B cell (primary cell): Measurements from ENCODE around the gene MYL10. TPM values are rescaled to one million over a fixed set of nuclear protein-coding genes. Genes with fewer than 3 reads are reported as not detected.

Experiments
- ATAC-seq: fragments of 200-7000 bp; cut with Tn5 transposase; one replicate; pipeline ENCODE4 v1.10.0; 2021; ENCODE audit warnings: low read depth, mild to moderate bottlenecking, moderate number of reproducible peaks, moderate library complexity
- CTCF ChIA-PET: fragments of 350-600 bp; sonication (Branson Sonifier 250); formaldehyde crosslinking; loops from one replicate; lab custom pipeline; 2021; ENCODE audit warnings: antibody characterized with exemption, inconsistent platforms; lab: Charles Lee
- POLR2A ChIA-PET: fragments of 350-600 bp; sonication (Branson Sonifier 250); formaldehyde crosslinking; loops from one replicate; lab custom pipeline; 2021; ENCODE audit warnings: antibody characterized with exemption; lab: Charles Lee
- DNase-seq: peaks from one replicate; pipeline ENCODE4 v3.0.0; 2013
- H2AFZ ChIP-seq: 2 replicates; pipeline ENCODE4 v1.6.1; 2012; ENCODE audit warnings: mild to moderate bottlenecking, low read depth, low read length; ENCODE audit not compliant: insufficient read depth, poor library complexity, severe bottlenecking
- H3K27ac ChIP-seq, 2 donors: 1 replicate in 1 of 2; 2 replicates in 1 of 2; pipeline ENCODE4 v1.5.1; 2012 to 2013; ENCODE audit warnings: low read length in 2 of 2, mild to moderate bottlenecking in 2 of 2, moderate library complexity in 1 of 2
- H3K27me3 ChIP-seq, 4 experiments: fragments of 200-600 bp in 1 of 4; sonication (generic) in 1 of 4; replicated peaks in 1 of 4; 1 replicate in 2 of 4; 2 replicates in 2 of 4; pipeline versions ENCODE4 v1.6.1 to v1.7.0; 2013 to 2016; ENCODE audit warnings: low read length in 3 of 4, mild to moderate bottlenecking in 2 of 4, mixed read lengths in 1 of 4, moderate library complexity in 1 of 4; ENCODE audit not compliant: insufficient read depth in 4 of 4, control insufficient read depth in 3 of 4; ENCODE audit errors: control extremely low read depth in 1 of 4
- H3K36me3 ChIP-seq, 2 experiments: replicated peaks in 1 of 2; 1 replicate in 1 of 2; 2 replicates in 1 of 2; pipeline versions ENCODE4 v1.6.1 to v1.7.1; 2013; ENCODE audit warnings: low read length in 1 of 2; ENCODE audit not compliant: insufficient read depth in 2 of 2, control insufficient read depth in 1 of 2; ENCODE audit errors: control extremely low read depth in 1 of 2, extremely low read depth in 1 of 2
- H3K4me1 ChIP-seq, 2 donors: fragments of 200-600 bp in 1 of 2; sonication (generic) in 1 of 2; 1 replicate in 1 of 2; 2 replicates in 1 of 2; pipeline versions ENCODE4 v1.5.1 to v1.6.1; 2013 to 2017; ENCODE audit warnings: low read length in 2 of 2; ENCODE audit not compliant: control insufficient read depth in 2 of 2, insufficient read depth in 2 of 2
- H3K4me2 ChIP-seq: replicated peaks from 2 replicates; pipeline ENCODE3; 2012; ENCODE audit warnings: mild to moderate bottlenecking, low read depth, low read length; ENCODE audit not compliant: poor library complexity, severe bottlenecking
- H3K4me3 ChIP-seq, 5 experiments: fragments of 200-600 bp in 1 of 5; sonication (generic) in 1 of 5; 1 replicate in 3 of 5; 2 replicates in 2 of 5; pipeline versions ENCODE4 v1.5.1 to v1.7.0; 2011 to 2016; ENCODE audit warnings: low read length in 4 of 5, mild to moderate bottlenecking in 4 of 5, low read depth in 2 of 5, control low read depth in 1 of 5, moderate library complexity in 1 of 5; ENCODE audit not compliant: insufficient read depth in 1 of 5; ENCODE audit errors: control extremely low read depth in 1 of 5, extremely low read depth in 1 of 5
- H3K79me2 ChIP-seq: fragments of 200-600 bp; sonication (generic); one replicate; pipeline ENCODE4 v1.6.0; 2016; ENCODE audit warnings: low read length; ENCODE audit not compliant: control insufficient read depth, insufficient read depth
- H3K9ac ChIP-seq: fragments of 200-600 bp; sonication (generic); 2 replicates; pipeline ENCODE4 v1.6.1; 2017; ENCODE audit warnings: mild to moderate bottlenecking, low read length, moderate library complexity
- H3K9me3 ChIP-seq, 3 donors: one replicate each; pipeline versions ENCODE4 v1.6.1 to v1.7.1; 2013; ENCODE audit warnings: low read length in 2 of 3; ENCODE audit not compliant: control insufficient read depth in 2 of 3, insufficient read depth in 1 of 3; ENCODE audit errors: control extremely low read depth in 1 of 3
- H4K20me1 ChIP-seq: 2 replicates; pipeline ENCODE4 v1.6.0; 2012; ENCODE audit warnings: mild to moderate bottlenecking, low read length; ENCODE audit not compliant: insufficient read depth, control insufficient read depth, poor library complexity, severe bottlenecking
- H3K27ac Mint-ChIP-seq: one replicate; pipeline ENCODE4 v1.8.0; 2021; ENCODE audit warnings: mixed read lengths
- H3K27me3 Mint-ChIP-seq: one replicate; pipeline ENCODE4 v1.8.0; 2021; ENCODE audit warnings: mixed read lengths
- H3K4me1 Mint-ChIP-seq: one replicate; pipeline ENCODE4 v1.8.0; 2021; ENCODE audit warnings: mixed read lengths
- H3K4me3 Mint-ChIP-seq: one replicate; pipeline ENCODE4 v1.8.0; 2021; ENCODE audit warnings: mixed read lengths
- H3K9me3 Mint-ChIP-seq: one replicate; pipeline ENCODE4 v1.8.0; 2022; ENCODE audit warnings: mixed read lengths; ENCODE audit not compliant: insufficient read depth
- CTCF ChIP-seq: fragments of 200-600 bp; IDR thresholded peaks from one replicate; pipeline ENCODE4 v1.8.0; 2022; ENCODE audit warnings: antibody characterized with exemption, mild to moderate bottlenecking
- EZH2 ChIP-seq: IDR thresholded peaks from 2 replicates; pipeline ENCODE4 v1.6.1; 2012; ENCODE audit warnings: borderline replicate concordance, low read depth, mild to moderate bottlenecking, moderate library complexity, low read length; ENCODE audit not compliant: insufficient read depth, poor library complexity, severe bottlenecking
- WGBS: methylation state at CpG from one replicate; pipeline ENCODE4 v1.1.5; 2013; ENCODE audit warnings: missing lambda C conversion rate; ENCODE audit not compliant: insufficient coverage; 5-methylcytosine and 5-hydroxymethylcytosine counted together
- intact Hi-C: fragments of 100-400 bp; cut with micrococcal nuclease; formaldehyde crosslinking; loops from one replicate; pipeline ENCODE4 v1.10.0; 2022
- polyA plus RNA-seq: library from polyadenylated mRNA; depleted of rRNA; stranded (reverse); fragments of >200 nt; gene quantifications from 2 replicates; pipeline ENCODE4 v1.2.3, GENCODE V29; 2012
- total RNA-seq, 2 donors: library from RNA; stranded (reverse); fragments of 120-200 nt in 1 of 2; gene quantifications; 1 replicate in 1 of 2; 2 replicates in 1 of 2; pipeline versions ENCODE4 v1.2.3 to v1.2.4, GENCODE V29; 2013 to 2022

MYL10 gene
- total and polyA plus RNA-seq, 2 donors (not counting 1 experiment from before 2014, with no cell fraction given), result not detected

DNA sequence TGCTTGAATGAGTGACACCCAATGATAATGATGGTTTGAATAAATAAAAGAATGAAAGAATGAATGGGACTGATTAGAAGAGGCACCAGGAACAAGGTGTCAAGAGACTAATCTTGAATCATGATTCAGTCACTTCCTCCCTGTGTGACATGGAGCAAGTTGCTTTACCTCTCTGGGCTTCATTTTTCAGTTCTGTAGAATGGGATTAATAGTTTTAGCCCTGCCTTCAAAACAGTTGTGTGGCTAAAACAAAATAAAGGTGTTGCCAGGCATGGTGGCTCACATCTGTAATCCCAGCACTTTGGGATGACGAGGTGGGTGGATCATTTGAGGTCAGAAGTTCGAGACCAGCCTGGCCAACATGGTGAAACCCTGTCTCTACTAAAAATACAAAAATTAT, 37.6 kb downstream of the MYL10 start:
- no peaks in the 10 kb centered on the region for H3K27me3 Mint-ChIP-seq
- ATAC-seq (no peak), DNase-seq (no peak)
- Histone ChIP-seq H3K27ac (no peak overlapping the region), H3K9ac (no peak overlapping the region), H3K4me2 (no peak overlapping the region), H3K9me3 (no peaks in the 10 kb centered on the region), H3K27me3 (peaks cover 0 to 3% (median 0%) of the 10 kb centered on the region in 4 experiments), H3K4me1 (no peaks in the 10 kb centered on the region), H3K79me2 (no peaks in the 10 kb centered on the region), H3K4me3 (no peak overlapping the region), H4K20me1 (no peaks in the 10 kb centered on the region), H2AFZ (no peak overlapping the region), H3K36me3 (no peaks in the 10 kb centered on the region)
- no peaks in the 10 kb centered on the region for H3K9me3 Mint-ChIP-seq
- H3K4me3 Mint-ChIP-seq, result no peak overlapping the region
- CTCF ChIA-PET, result no interaction called here
- WGBS, result no CpG with 5 or more reads among the region's 2 CpGs
- H3K27ac Mint-ChIP-seq, result no peak overlapping the region
- no peak for TF ChIP-seq EZH2
- TF ChIP-seq CTCF, result no peak
- POLR2A ChIA-PET, result no interaction called here
- H3K4me1 Mint-ChIP-seq, result no peaks in the 10 kb centered on the region
- intact Hi-C loops, result no loop called here

DNA sequence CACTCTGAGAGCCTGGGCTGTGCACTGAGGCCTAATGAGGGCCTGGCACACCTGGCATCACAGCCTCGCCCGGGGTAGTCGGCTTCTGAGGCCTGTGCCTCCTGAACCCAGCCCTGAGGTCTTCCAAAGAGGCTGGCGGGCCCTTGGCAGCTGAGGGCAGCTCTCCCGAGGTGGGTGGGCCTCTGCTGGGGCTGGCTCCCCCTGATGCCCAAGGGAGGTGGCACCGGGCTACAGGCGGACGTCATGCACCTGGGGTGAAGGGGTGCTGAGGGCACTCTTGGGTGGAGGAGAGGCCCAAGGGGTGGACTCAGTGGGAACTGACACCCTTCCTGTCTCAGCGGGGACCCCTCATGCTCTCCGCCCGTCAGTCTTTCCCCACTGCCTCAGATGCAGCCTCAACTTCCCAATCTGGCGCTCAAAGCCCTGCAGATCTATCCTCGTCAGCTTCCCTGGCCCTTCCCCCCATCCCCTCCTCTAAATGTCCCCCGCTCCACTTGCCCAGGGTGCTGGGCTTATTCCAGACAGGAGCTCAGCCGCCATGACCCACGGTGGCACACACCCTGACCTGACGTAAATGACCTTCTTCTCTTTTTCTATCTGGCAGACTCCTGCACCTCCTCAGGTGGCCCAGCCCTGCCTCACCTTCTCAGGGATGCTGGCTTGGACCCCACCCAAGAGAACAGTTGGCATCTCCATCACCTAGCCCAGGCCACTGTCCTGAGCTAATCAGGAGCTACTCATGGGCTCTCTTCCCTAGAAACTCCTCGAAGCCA, 38.2 kb downstream of the MYL10 start:
- Mint-ChIP-seq H3K27ac (no peak overlapping the region), H3K9me3 (no peaks in the 10 kb centered on the region), H3K4me1 (no peaks in the 10 kb centered on the region), H3K4me3 (no peak overlapping the region), H3K27me3 (no peaks in the 10 kb centered on the region)
- H3K27me3 ChIP-seq, result peaks cover 0 to 3% (median 0%) of the 10 kb centered on the region in 4 experiments
- H3K4me3 ChIP-seq, result no peak overlapping the region
- intact Hi-C loops, result no loop called here
- ChIA-PET POLR2A (no interaction called here), CTCF (no interaction called here)
- no peak overlapping the region for H3K9ac ChIP-seq
- no peak overlapping the region for H3K27ac ChIP-seq
- no peak for TF ChIP-seq EZH2
- no peak for TF ChIP-seq CTCF
- WGBS, result 93% methylated on average over 18 of the region's 18 CpGs
- H3K79me2 ChIP-seq, result no peaks in the 10 kb centered on the region
- no peak overlapping the region for H2AFZ ChIP-seq
- no peaks in the 10 kb centered on the region for H4K20me1 ChIP-seq
- H3K4me1 ChIP-seq, result no peaks in the 10 kb centered on the region
- H3K36me3 ChIP-seq, result no peaks in the 10 kb centered on the region
- H3K4me2 ChIP-seq, result no peak overlapping the region
- H3K9me3 ChIP-seq, result no peaks in the 10 kb centered on the region
- ATAC-seq (no peak), DNase-seq (no peak)
